GM18951 (cell line): ENCODE data around the gene PCSK5.

Experiments
- POLR2A ChIP-seq: IDR thresholded peaks from 4 replicates; pipeline ENCODE4 v1.6.1; 2011; ENCODE audit warnings: mild to moderate bottlenecking; ENCODE audit not compliant: insufficient read length, insufficient read depth; ENCODE audit errors: extremely low read depth
- in situ Hi-C: fragments of 300-500 bp; cut with MboI; formaldehyde crosslinking; loops from one replicate; pipeline ENCODE4 v1.12.0; 2022; ENCODE audit warnings: low sequenced_read_pairs, mixed read lengths, inconsistent platforms; ENCODE audit not compliant: unreplicated experiment

The PCSK5 gene

GRCh38 chr9:76188905-76189304, 298.4 kb downstream of the PCSK5 start:
- TF ChIP-seq POLR2A, result no peak
- in situ Hi-C loops, result no loop called here

GRCh38 chr9:76191493-76191892, 301.0 kb downstream of the PCSK5 start:
- no peak for TF ChIP-seq POLR2A
- in situ Hi-C loops, result no loop called here

GRCh38 chr9:76192013-76192412, 301.5 kb downstream of the PCSK5 start:
- in situ Hi-C loops, result no loop called here
- TF ChIP-seq POLR2A, result no peak

GRCh38 chr9:76194896-76195295, 304.4 kb downstream of the PCSK5 start:
- in situ Hi-C loops, result no loop called here
- TF ChIP-seq POLR2A, result no peak

- in situ Hi-C loops, result no loop called here
- TF ChIP-seq POLR2A, result no peak
Observed at GRCh38 chr9:76198336-76198735, 307.9 kb downstream of the PCSK5 start.

DNA sequence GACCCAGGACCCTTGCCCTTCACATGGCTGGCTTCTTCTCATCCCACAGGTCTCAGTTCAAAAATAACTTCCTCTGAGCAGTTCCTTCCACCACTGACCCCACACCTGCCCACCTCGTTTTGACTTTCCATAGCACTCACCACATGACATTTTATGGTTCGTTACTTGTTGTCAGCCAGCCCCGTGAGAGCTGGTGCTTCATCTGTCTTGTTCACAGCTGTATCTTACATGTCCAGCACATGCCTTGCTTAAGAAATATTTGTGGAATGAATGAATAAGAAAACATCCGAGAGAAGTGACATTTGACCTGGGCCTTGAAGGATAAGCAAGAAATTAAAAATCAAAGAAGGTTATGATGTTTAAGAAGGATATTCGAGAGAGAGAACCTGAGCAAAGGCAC, 309.8 kb downstream of the PCSK5 start:
- in situ Hi-C loops, result no loop called here
- TF ChIP-seq POLR2A, result no peak

- TF ChIP-seq POLR2A, result no peak
- in situ Hi-C loops, result no loop called here
Observed at GRCh38 chr9:76200745-76201144, 310.3 kb downstream of the PCSK5 start.

- TF ChIP-seq POLR2A, result no peak
- in situ Hi-C loops, result no loop called here
Observed at GRCh38 chr9:76203373-76203772, 312.9 kb downstream of the PCSK5 start.

DNA sequence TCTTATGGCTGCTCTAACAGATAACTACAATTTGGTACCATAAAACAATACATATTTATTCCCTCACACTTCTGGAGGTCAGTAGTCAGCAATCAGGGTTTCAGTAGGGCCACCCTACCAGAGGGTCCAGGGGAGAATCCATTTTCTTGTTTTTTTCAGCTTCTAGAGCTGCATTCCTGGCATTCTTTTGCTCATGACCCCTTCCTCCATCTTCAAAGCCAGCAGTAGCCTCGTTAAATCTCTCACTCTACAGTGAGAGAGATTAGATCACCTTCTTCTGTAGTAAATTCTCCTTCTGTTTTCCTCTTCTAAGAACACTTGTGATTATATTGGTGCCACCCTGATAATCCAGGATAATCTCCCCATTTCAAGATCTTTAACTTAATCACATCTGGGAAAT, 316.3 kb downstream of the PCSK5 start:
- in situ Hi-C loops, result no loop called here
- no peak for TF ChIP-seq POLR2A

- in situ Hi-C loops, result no loop called here
- TF ChIP-seq POLR2A, result no peak
Observed at GRCh38 chr9:76213751-76214150, 323.3 kb downstream of the PCSK5 start.

GRCh38 chr9:76215066-76215465, 324.6 kb downstream of the PCSK5 start:
- in situ Hi-C loops, result no loop called here
- no peak for TF ChIP-seq POLR2A

GRCh38 chr9:76216161-76216649, 325.7 kb downstream of the PCSK5 start:
- in situ Hi-C loops, result no loop called here
- no peak for TF ChIP-seq POLR2A

- no peak for TF ChIP-seq POLR2A
- in situ Hi-C loops, result no loop called here
Observed at GRCh38 chr9:76218117-76218885, 327.8 kb downstream of the PCSK5 start.

- no peak for TF ChIP-seq POLR2A
- in situ Hi-C loops, result no loop called here
Observed at GRCh38 chr9:76218886-76219445, 328.5 kb downstream of the PCSK5 start.
